Stomach smooth muscle (tissue), 2 donors: ENCODE data around the gene SIX5.

Experiments used
- H3K27ac ChIP-seq: one replicate; pipeline ENCODE4 v1.7.0; 2013; ENCODE audit warnings: mild to moderate bottlenecking, low read length, inconsistent platforms
- H3K27me3 ChIP-seq, 2 donors: one replicate each; pipeline ENCODE4 v1.7.0; 2013; ENCODE audit warnings: low read length in 2 of 2; ENCODE audit not compliant: insufficient read depth in 2 of 2, control insufficient read depth in 1 of 2
- H3K36me3 ChIP-seq, 2 donors: one replicate each; pipeline ENCODE4 v1.7.0; 2013; ENCODE audit warnings: low read length in 2 of 2; ENCODE audit not compliant: control insufficient read depth in 2 of 2, insufficient read depth in 2 of 2
- H3K4me1 ChIP-seq: one replicate; pipeline ENCODE4 v1.7.0; 2013; ENCODE audit warnings: low read length; ENCODE audit not compliant: control insufficient read depth, insufficient read depth
- H3K4me3 ChIP-seq, 2 donors: one replicate each; pipeline ENCODE4 v1.7.0; 2013; ENCODE audit warnings: low read length in 2 of 2
- H3K9ac ChIP-seq, 2 donors: one replicate each; pipeline ENCODE4 v1.7.0; 2013; ENCODE audit warnings: low read length in 2 of 2, mild to moderate bottlenecking in 1 of 2
- H3K9me3 ChIP-seq, 2 donors: one replicate each; pipeline ENCODE4 v1.7.0; 2013; ENCODE audit warnings: low read length in 2 of 2; ENCODE audit not compliant: control insufficient read depth in 2 of 2
- donor health status: healthy.
- donor health status: Pancreatic carcinoma.

The SIX5 gene

DNA sequence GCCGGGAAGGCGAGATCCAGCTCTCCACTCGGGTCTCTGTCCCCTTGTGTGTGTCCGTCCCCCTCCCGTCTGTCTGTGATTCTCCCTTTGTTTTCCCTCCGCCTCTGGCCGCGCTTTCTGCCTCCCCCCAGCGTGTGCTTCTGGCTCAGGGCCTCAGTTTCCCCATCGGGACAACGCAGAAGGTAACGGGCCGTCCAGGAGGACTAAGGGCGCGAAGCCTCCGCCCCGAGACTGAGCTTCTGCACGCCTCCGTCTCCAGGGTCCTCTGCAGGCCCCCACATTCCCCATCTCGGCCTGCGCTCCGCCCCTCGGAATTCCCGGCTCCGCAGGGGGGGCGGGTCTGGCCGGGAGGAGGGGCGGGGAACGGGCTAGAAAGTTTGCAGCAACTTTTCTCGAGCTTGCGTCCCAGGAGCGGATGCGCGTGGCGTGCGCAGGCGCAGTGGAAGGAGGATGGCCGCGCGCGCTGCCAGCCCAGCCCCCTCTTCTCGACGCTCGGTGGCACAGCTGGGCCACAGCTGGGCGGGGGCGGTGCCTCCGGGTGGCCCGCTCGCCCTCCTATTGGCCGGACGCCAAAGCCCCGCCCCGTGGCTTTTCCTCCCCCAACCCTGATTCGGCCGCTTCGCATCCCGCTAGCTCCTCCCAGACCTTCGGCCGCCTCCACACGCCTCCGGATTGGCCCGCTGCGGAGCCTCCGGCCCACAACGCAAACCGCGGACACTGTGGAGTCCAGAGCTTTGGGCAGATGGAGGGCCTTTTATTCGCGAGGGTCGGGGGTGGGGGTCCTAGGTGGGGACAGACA lies at the start of gene SIX5:
SIX5 (minus strand) TSS at position 269 of the 799 bp plus-strand sequence. CDS start 408 bp downstream, outside the sequence.
- peak within 1 kb of the TSS; percentile 83 to 91 for H3K4me3 ChIP-seq
- H3K9me3 ChIP-seq = no peaks in the 10 kb centered on the region
- H3K27me3 ChIP-seq = no peaks in the 10 kb centered on the region
- peaks cover 71% of the 10 kb centered on the region for H3K4me1 ChIP-seq
- peak within 1 kb of the TSS; percentile 93 for H3K27ac ChIP-seq
- H3K9ac ChIP-seq = peak within 1 kb of the TSS; percentile 84 to 87
- peaks cover 7 to 17% of the 10 kb centered on the region in 2 donors for H3K36me3 ChIP-seq

DNA sequence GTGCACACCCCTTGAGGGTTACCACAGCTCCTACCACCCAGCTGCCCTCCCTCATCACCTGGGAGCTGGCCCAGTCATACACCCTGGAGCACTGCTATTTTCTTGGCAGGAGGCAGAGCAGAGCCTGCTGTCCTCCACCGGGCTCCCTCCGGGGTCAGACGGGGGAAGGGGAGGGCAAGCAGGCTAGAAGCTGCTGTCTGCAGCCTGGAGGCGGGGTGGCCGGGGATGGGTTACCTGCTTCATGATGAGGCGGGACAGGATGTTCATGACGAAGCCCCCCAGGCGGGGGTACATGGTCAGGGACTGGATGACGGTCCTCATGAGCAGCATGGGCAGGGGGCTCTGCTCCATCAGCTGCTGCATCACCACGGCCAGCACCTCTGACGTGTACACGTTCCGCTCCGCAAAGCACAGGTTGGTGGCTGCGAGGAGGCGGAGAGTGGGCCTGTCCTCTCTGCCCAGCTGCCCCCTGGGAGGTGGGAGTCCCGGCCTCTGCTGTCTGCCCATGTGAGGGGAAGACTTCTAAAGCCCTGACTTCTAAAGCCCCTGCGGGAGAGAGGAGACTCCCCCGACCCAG lies 48.8 kb upstream of the SIX5 start:
- peaks cover 8 to 18% of the 10 kb centered on the region in 2 donors for H3K36me3 ChIP-seq

DNA sequence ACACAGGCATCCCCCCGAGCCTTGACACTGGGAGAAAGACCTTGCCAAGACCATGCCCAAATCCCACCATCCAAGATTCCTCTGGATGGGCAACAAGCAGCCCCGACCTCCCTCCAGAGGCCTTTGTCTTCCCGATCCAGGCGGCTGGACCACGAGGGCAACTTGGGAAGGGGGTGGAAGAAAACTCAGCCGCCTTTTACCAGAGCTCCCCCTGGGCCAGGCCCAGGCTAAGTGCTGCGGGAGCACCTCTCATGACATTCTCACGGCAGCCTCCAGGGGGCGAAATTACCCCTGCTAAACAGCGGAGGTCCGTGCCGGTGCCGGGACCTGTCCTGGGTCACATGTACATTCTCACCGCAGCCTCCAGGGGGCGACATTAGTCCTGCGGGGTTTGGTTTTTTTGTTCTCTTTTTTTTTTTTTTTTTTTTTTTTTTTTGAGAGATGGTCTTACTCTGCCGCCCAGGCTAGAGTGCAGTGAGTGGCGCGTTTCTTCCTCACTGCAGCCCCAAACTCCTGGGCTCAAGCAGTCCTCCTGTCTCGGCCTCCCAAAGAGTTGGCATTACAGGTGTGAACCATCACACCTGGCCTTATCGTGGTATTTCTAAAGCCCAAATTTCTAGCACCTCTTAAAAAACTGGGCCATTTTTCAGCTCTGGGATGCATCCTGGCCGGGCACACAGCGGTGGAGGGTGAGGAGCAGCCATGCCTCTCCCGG lies 48.1 kb upstream of the SIX5 start:
- Histone ChIP-seq H3K9me3 (no peaks in the 10 kb centered on the region), H3K27ac (no peak overlapping the region), H3K4me1 (peaks cover 7% of the 10 kb centered on the region), H3K36me3 (peaks cover 8 to 12% of the 10 kb centered on the region in 2 donors), H3K27me3 (peaks cover 9 to 16% of the 10 kb centered on the region in 2 donors), H3K9ac (no peak overlapping the region), H3K4me3 (no peak overlapping the region)

More for the DNA sequence above, 48.8 kb upstream of the SIX5 start:
- H3K27ac ChIP-seq = no peak overlapping the region
- H3K4me1 ChIP-seq = peaks cover 7% of the 10 kb centered on the region
- H3K27me3 ChIP-seq = peaks cover 7 to 16% of the 10 kb centered on the region in 2 donors
- H3K9me3 ChIP-seq = no peaks in the 10 kb centered on the region
- no peak overlapping the region for H3K4me3 ChIP-seq
- H3K9ac ChIP-seq = no peak overlapping the region

DNA sequence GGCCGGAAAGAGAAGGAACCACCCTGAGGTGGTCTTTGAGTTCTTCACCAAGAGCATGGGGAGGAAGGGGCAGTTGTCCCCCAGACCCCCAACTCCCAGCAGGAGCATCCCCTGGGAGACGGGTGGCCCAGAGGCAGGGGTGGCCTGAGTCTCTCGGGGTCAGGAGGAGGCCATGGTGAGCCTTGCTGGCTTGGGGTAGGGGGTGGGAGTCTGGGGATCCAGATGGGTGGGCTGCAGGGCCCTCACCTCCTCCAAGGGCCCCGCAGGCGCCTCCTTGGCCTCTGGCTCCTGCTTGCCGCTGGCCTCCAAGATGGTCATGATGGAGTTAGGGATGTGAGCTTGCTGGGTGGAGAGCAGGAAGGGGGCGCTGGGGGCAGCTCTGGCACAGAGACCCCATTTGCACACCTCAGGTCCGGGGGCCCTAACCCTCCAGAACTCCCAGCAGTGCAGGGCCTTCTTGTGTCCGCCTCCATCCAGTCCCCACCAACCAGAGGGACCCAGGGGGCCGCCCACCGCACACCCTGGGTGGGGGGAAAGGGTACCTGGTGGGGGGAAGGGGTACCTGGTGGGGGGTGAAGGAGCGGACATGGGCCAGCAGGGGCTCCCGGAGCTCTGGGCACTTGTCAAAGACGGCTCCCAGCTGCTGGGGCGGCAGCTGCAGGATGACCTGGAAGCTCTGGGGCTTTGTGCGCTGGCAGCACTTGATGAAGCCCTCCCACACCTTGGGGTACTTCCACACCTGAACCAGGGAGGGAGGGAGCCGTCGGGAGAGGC lies 47.4 kb upstream of the SIX5 start:
- no peak overlapping the region for H3K27ac ChIP-seq
- H3K4me3 ChIP-seq = no peak overlapping the region
- H3K36me3 ChIP-seq = peaks cover 8 to 9% of the 10 kb centered on the region in 2 donors
- peaks cover 7% of the 10 kb centered on the region for H3K4me1 ChIP-seq
- H3K9me3 ChIP-seq = no peaks in the 10 kb centered on the region
- peaks cover 9 to 16% of the 10 kb centered on the region in 2 donors for H3K27me3 ChIP-seq
- H3K9ac ChIP-seq = no peak overlapping the region

DNA sequence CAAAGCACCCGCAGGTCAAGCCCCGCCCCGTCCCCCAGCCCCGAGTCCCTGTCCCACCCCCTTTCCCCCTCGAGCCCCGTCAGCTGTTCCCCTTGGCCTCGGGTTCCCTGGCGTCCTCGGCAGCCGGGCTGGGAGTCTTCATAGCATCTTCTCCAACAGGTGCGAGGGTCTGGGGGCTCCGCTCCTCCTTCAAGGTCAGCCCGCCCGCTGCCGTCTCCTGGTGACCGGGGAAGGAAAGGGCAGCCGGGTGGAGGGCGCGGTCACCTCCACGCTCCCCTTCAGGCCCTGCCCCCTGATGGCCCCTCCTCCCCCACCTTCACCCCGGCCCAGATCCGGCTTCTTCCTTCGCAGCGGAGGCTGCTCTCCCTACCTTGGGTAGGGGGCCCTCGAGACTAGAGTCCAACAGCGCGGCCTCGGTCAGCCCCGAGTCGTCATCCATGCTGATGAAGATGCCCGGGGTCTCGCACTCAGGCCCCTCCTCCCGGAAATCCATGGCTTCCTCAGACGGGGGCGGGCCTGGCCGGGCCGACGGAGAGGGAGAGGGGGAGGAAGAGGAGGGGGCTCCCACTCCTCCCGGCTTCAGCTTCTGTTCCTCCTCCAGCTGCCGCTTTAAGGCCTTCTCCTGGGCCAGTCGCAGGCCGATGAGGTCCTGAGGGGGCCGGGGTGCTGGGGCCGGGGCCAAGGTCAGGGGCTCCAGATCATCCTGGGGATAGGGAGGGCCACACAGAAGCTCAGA lies 46.6 kb upstream of the SIX5 start:
- H3K4me1 ChIP-seq = peaks cover 7% of the 10 kb centered on the region
- peak overlapping the region in 1 of 2 donors; percentile 49 for H3K4me3 ChIP-seq
- peaks cover 9 to 16% of the 10 kb centered on the region in 2 donors for H3K27me3 ChIP-seq
- no peak overlapping the region for H3K27ac ChIP-seq
- H3K36me3 ChIP-seq = peaks cover 5 to 6% of the 10 kb centered on the region in 2 donors
- no peaks in the 10 kb centered on the region for H3K9me3 ChIP-seq
- no peak overlapping the region for H3K9ac ChIP-seq

DNA sequence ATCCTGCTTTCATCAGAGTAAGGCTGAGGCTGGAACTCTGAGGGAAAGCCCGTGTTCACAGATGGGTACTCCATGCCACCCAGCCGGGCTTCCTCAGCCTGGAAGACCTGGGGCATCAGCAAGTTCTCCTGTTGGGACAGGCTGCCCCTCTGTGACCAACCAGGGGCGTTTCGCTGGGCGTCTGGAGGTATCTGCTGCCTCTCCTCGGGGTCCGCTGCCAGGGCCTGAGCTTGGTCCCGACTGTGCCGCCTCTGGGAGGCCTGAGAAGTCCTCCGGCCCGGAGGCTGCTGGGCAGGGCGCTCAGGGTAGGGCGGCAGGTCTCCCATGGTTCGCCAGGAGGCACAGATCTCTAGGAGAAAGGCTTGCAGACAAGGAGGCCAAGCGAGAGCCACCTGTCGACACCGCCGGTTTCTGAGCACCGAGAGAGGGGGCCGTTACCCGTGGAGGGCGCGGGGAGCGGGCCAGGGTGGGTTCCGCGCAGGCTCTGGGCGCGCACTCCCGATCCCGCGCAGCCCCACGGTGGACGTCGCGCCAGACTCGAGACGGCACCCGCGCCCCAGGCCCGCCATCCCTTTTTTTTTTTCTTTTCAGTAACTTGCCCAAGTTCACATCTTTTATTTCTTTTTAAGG lies 45.9 kb upstream of the SIX5 start, which contains the start of gene RSPH6A:
RSPH6A (minus strand) TSS at position 458 of the 630 bp plus-strand sequence; CDS start at position 326, 132 bp downstream.
- Histone ChIP-seq H3K9ac (no peak within 1 kb of the TSS), H3K4me1 (peaks cover 7% of the 10 kb centered on the region), H3K27ac (no peak within 1 kb of the TSS), H3K4me3 (peak within 1 kb of the TSS in 1 of 2 donors; percentile 49), H3K36me3 (peaks cover 0 to 4% of the 10 kb centered on the region in 2 donors), H3K27me3 (peaks cover 9 to 16% of the 10 kb centered on the region in 2 donors), H3K9me3 (no peaks in the 10 kb centered on the region)

DNA sequence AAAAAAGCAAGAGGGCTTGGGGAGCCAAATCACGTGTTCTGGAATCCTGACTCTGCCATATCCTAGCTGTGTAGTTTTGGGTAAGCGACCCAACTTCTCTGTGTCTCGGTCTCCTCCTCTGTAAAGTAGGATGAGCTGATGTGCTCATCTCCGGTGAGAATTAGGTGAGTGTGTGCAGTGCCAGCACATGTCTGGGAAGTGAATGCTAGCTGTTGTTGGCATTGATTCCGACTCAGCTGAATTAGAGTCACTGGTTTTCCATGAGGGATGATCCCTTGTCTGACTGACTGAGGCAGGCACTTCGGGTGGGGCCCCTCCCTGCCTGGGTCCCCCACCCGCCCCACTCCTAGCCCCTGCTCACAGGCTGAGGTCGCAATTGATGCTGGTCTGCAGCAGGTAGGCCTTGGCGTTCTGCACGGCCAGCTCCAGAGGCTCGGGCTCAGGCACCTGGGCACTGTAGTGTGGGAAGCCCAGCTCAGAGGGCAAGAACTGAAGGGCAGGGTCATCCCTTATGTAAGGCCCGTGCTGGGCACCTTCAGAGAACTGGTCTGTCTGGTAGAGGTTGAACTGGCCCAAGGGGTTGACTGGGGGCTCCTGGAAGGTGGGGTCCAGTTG lies 45.2 kb upstream of the SIX5 start:
- no peaks in the 10 kb centered on the region for H3K36me3 ChIP-seq
- no peak overlapping the region for H3K9ac ChIP-seq
- no peak overlapping the region for H3K27ac ChIP-seq
- peaks cover 9 to 16% of the 10 kb centered on the region in 2 donors for H3K27me3 ChIP-seq
- peaks cover 7% of the 10 kb centered on the region for H3K4me1 ChIP-seq
- H3K9me3 ChIP-seq = no peaks in the 10 kb centered on the region
- H3K4me3 ChIP-seq = no peak overlapping the region

DNA sequence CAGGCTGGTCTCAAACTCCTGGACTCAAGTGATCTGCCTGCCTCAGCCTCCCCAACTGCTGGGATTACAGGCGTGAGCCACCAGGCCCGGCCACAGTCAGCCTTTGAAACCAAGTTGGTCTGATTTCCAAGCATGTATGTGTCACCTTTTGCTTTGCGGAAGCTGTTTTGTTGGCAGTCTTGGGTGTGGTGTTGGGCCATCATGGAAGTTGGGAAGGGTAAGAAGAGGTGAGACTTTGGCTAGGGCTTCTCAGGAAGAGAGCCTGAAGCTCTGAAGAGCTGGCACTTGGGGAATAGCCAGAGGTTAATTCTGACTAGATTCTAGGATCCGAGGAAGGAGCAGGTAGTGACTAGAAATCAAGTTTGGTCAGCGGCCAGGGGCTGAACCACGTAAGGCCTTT lies 43.2 kb upstream of the SIX5 start:
- H3K9me3 ChIP-seq = no peaks in the 10 kb centered on the region
- H3K27ac ChIP-seq = no peak overlapping the region
- no peaks in the 10 kb centered on the region for H3K36me3 ChIP-seq
- H3K4me3 ChIP-seq = no peak overlapping the region
- H3K4me1 ChIP-seq = peaks cover 3% of the 10 kb centered on the region
- peaks cover 9 to 16% of the 10 kb centered on the region in 2 donors for H3K27me3 ChIP-seq
- no peak overlapping the region for H3K9ac ChIP-seq

DNA sequence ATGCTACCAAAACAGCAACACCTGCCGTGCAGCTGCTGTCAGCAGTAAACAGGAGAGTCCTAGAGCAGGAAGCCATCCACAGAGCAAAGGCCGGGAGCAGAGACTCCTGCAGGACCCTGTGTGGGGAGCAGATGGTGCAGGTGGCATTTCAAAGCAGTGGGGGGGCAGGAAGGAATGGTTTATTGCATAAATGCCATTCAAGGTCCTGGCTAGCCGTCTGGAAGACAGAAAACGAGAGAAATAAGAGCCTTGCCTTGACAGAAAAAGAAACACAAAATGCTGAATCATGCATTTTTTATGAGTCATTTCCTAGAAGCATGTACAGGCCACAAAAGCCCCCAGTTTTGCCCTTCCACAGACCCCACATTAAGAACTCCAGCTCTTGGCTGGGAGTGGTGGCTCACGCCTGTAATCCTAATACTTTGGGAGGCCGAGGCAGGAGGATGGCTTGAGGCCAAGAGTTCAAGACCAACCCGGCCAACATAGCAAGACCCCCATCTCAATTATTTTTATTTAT lies 40.6 kb upstream of the SIX5 start:
- Histone ChIP-seq H3K9ac (no peak overlapping the region), H3K9me3 (no peaks in the 10 kb centered on the region), H3K36me3 (no peaks in the 10 kb centered on the region), H3K27me3 (peaks cover 6 to 9% of the 10 kb centered on the region in 2 donors), H3K27ac (no peak overlapping the region), H3K4me1 (no peaks in the 10 kb centered on the region), H3K4me3 (no peak overlapping the region)
